CD4-positive, alpha-beta T cell (primary cell): Measurements from ENCODE around the gene HES1. TPM values are rescaled to one million over a fixed set of nuclear protein-coding genes. Genes with fewer than 3 reads are reported as not detected.

Source experiments
- ATAC-seq: fragments of 200-7000 bp; cut with Tn5 transposase; one replicate; pipeline ENCODE4 v1.10.0; 2022; ENCODE audit warnings: mild to moderate bottlenecking; ENCODE audit not compliant: poor library complexity
- CTCF ChIA-PET: fragments of 350-600 bp; sonication (Branson Sonifier 250); formaldehyde crosslinking; loops from one replicate; lab custom pipeline; 2021; ENCODE audit warnings: antibody characterized with exemption, inconsistent platforms; lab: Charles Lee
- POLR2A ChIA-PET: fragments of 350-600 bp; sonication (Branson Sonifier 250); formaldehyde crosslinking; loops from one replicate; lab custom pipeline; 2021; ENCODE audit warnings: antibody characterized with exemption, inconsistent platforms; lab: Charles Lee
- DNase-seq, 14 experiments: peaks; one replicate each; pipeline ENCODE4 v3.0.0-alpha.2; 2013 to 2020; ENCODE audit warnings: mixed read lengths in 2 of 14
- H3K27ac ChIP-seq, 2 donors: one replicate each; pipeline versions ENCODE4 v1.5.1 to v1.7.0; 2013; ENCODE audit warnings: low read length in 2 of 2, low read depth in 1 of 2, mild to moderate bottlenecking in 1 of 2
- H3K27me3 ChIP-seq, 2 experiments: 1 replicate in 1 of 2; 2 replicates in 1 of 2; pipeline versions ENCODE4 v1.6.1 to v1.7.0; 2013; ENCODE audit warnings: low read length in 2 of 2, control low read depth in 1 of 2, mild to moderate bottlenecking in 1 of 2, moderate library complexity in 1 of 2; ENCODE audit not compliant: insufficient read depth in 2 of 2, control insufficient read depth in 1 of 2
- H3K36me3 ChIP-seq: one replicate; pipeline ENCODE4 v1.6.1; 2013; ENCODE audit warnings: low read length, control low read depth; ENCODE audit not compliant: insufficient read depth
- H3K4me1 ChIP-seq: one replicate; pipeline ENCODE4 v1.6.1; 2013; ENCODE audit warnings: low read length, control low read depth; ENCODE audit not compliant: insufficient read depth
- H3K4me3 ChIP-seq: one replicate; pipeline ENCODE4 v1.5.1; 2013; ENCODE audit warnings: mild to moderate bottlenecking, low read length, moderate library complexity
- H3K9me3 ChIP-seq, 2 experiments: 1 replicate in 1 of 2; 2 replicates in 1 of 2; pipeline versions ENCODE4 v1.6.1 to v1.7.0; 2013; ENCODE audit warnings: low read length in 2 of 2, mild to moderate bottlenecking in 2 of 2, control low read depth in 1 of 2, moderate library complexity in 1 of 2; ENCODE audit not compliant: control insufficient read depth in 1 of 2, insufficient read depth in 1 of 2
- H3K27ac Mint-ChIP-seq: one replicate; pipeline ENCODE4 v1.8.0; 2020; ENCODE audit warnings: mixed read lengths
- H3K27me3 Mint-ChIP-seq: one replicate; pipeline ENCODE4 v1.8.0; 2021; ENCODE audit warnings: mixed read lengths
- H3K36me3 Mint-ChIP-seq: one replicate; pipeline ENCODE4 v1.8.0; 2021; ENCODE audit warnings: low read depth, mixed read lengths
- H3K4me1 Mint-ChIP-seq: one replicate; pipeline ENCODE4 v1.8.0; 2021; ENCODE audit warnings: low read depth, mixed read lengths
- H3K4me3 Mint-ChIP-seq: one replicate; pipeline ENCODE4 v1.8.0; 2020; ENCODE audit warnings: mild to moderate bottlenecking, mixed read lengths
- H3K9me3 Mint-ChIP-seq: one replicate; pipeline ENCODE4 v1.8.0; 2020; ENCODE audit warnings: mixed read lengths
- CTCF ChIP-seq: fragments of 200-600 bp; IDR thresholded peaks from one replicate; pipeline ENCODE4 v1.8.0; 2022; ENCODE audit warnings: antibody characterized with exemption, mild to moderate bottlenecking
- intact Hi-C, 2 experiments: fragments of 100-400 bp; cut with DNase I in 1 of 2; cut with micrococcal nuclease in 1 of 2; formaldehyde crosslinking; loops; one replicate each; pipeline versions ENCODE4 v1.15.1 to v1.9.0; 2023 to 2025; cut with DNase I, micrococcal nuclease
- total RNA-seq, 174 experiments: library from RNA in 2 of 174; stranded (reverse) in 2 of 174; gene quantifications; one replicate each; pipeline ENCODE4 v1.2.3 and lab custom pipeline; 2021 to 2026

The HES1 gene
- total RNA-seq, 2 experiments from 2014 or later = 0.89 to 1.5 TPM

- Mint-ChIP-seq H3K4me1 (no peaks in the 10 kb centered on the region), H3K27ac (no peak overlapping the region), H3K36me3 (no peaks in the 10 kb centered on the region), H3K9me3 (no peaks in the 10 kb centered on the region), H3K4me3 (no peak overlapping the region), H3K27me3 (peaks cover 26% of the 10 kb centered on the region)
- TF ChIP-seq CTCF = no peak
- ChIA-PET POLR2A (no interaction called here), CTCF (no interaction called here)
- H3K4me3 ChIP-seq = no peak overlapping the region
- peaks cover 4 to 9% of the 10 kb centered on the region in 2 experiments for H3K27me3 ChIP-seq
- DNase-seq = no peak
- H3K27ac ChIP-seq = no peak overlapping the region
- intact Hi-C loops = no loop called here
- H3K9me3 ChIP-seq = no peaks in the 10 kb centered on the region
- H3K36me3 ChIP-seq = no peaks in the 10 kb centered on the region
- ATAC-seq = no peak
- no peaks in the 10 kb centered on the region for H3K4me1 ChIP-seq
Measured at GRCh38 chr3:194123726-194124125, 12.2 kb upstream of the HES1 start.

- H3K9me3 Mint-ChIP-seq = no peaks in the 10 kb centered on the region
- no peak overlapping the region for H3K27ac Mint-ChIP-seq
- CTCF ChIA-PET = no interaction called here
- H3K36me3 ChIP-seq = no peaks in the 10 kb centered on the region
- intact Hi-C loops = no loop called here
- H3K27me3 Mint-ChIP-seq = peaks cover 22% of the 10 kb centered on the region
- no peaks in the 10 kb centered on the region for H3K9me3 ChIP-seq
- POLR2A ChIA-PET = no interaction called here
- no peak for DNase-seq
- no peak overlapping the region for H3K4me3 ChIP-seq
- no peaks in the 10 kb centered on the region for H3K4me1 Mint-ChIP-seq
- no peak for TF ChIP-seq CTCF
- ATAC-seq = no peak
- no peak overlapping the region for H3K4me3 Mint-ChIP-seq
- H3K4me1 ChIP-seq = no peaks in the 10 kb centered on the region
- H3K36me3 Mint-ChIP-seq = no peaks in the 10 kb centered on the region
- peaks cover 4 to 9% of the 10 kb centered on the region in 2 experiments for H3K27me3 ChIP-seq
- no peak overlapping the region for H3K27ac ChIP-seq
Measured at GRCh38 chr3:194124193-194124592, 11.8 kb upstream of the HES1 start.

GRCh38 chr3:194125442-194125841 lies 10.5 kb upstream of the HES1 start:
- Mint-ChIP-seq H3K27ac (no peak overlapping the region), H3K36me3 (no peaks in the 10 kb centered on the region), H3K4me3 (no peak overlapping the region), H3K27me3 (peaks cover 21% of the 10 kb centered on the region), H3K4me1 (no peaks in the 10 kb centered on the region), H3K9me3 (no peaks in the 10 kb centered on the region)
- ChIA-PET CTCF (no interaction called here), POLR2A (no interaction called here)
- intact Hi-C loops = no loop called here
- no peak for DNase-seq
- ATAC-seq = no peak
- peaks cover 15 to 18% of the 10 kb centered on the region in 2 experiments for H3K27me3 ChIP-seq
- no peak overlapping the region for H3K27ac ChIP-seq
- no peaks in the 10 kb centered on the region for H3K9me3 ChIP-seq
- H3K4me3 ChIP-seq = no peak overlapping the region
- no peak for TF ChIP-seq CTCF
- H3K36me3 ChIP-seq = no peaks in the 10 kb centered on the region
- no peaks in the 10 kb centered on the region for H3K4me1 ChIP-seq
